Liver (tissue), 9 donors: ENCODE measurements around the gene HOXB8. TPM values are rescaled to one million over a fixed set of nuclear protein-coding genes. Genes with fewer than 3 reads are reported as not detected.

Source experiments
- DNase-seq: peaks from one replicate; pipeline ENCODE4 v3.0.0-alpha.2; 2017; ENCODE audit warnings: low spot score
- H3K27ac ChIP-seq, 2 donors: one replicate each; pipeline ENCODE4 v1.7.0; 2013; ENCODE audit warnings: inconsistent platforms in 2 of 2, low read length in 2 of 2, control low read depth in 1 of 2, low read depth in 1 of 2, mild to moderate bottlenecking in 1 of 2
- H3K27me3 ChIP-seq, 4 donors: one replicate each; pipeline versions ENCODE4 v1.6.1 to v1.7.0; 2013; ENCODE audit warnings: low read length in 3 of 4, inconsistent platforms in 1 of 4, mild to moderate bottlenecking in 1 of 4, moderate library complexity in 1 of 4; ENCODE audit not compliant: control insufficient read depth in 4 of 4, insufficient read depth in 4 of 4
- H3K36me3 ChIP-seq, 4 donors: one replicate each; pipeline versions ENCODE4 v1.6.1 to v1.7.0; 2013; ENCODE audit warnings: low read length in 3 of 4, mild to moderate bottlenecking in 3 of 4, low read depth in 1 of 4, moderate library complexity in 1 of 4; ENCODE audit not compliant: control insufficient read depth in 4 of 4, insufficient read depth in 3 of 4
- H3K4me1 ChIP-seq, 4 donors: one replicate each; pipeline versions ENCODE4 v1.6.1 to v1.7.0; 2013; ENCODE audit warnings: low read length in 3 of 4, mild to moderate bottlenecking in 3 of 4, moderate library complexity in 1 of 4; ENCODE audit not compliant: control insufficient read depth in 4 of 4, insufficient read depth in 4 of 4
- H3K4me3 ChIP-seq, 3 donors: one replicate each; pipeline versions ENCODE4 v1.6.1 to v1.7.0; 2013; ENCODE audit warnings: low read length in 3 of 3, control low read depth in 1 of 3, low read depth in 1 of 3, mild to moderate bottlenecking in 1 of 3
- H3K9ac ChIP-seq, 2 donors: one replicate each; pipeline ENCODE4 v1.7.0; 2013; ENCODE audit warnings: low read length in 2 of 2, mild to moderate bottlenecking in 2 of 2, moderate library complexity in 2 of 2, control low read depth in 1 of 2, low read depth in 1 of 2
- H3K9me3 ChIP-seq, 4 donors: one replicate each; pipeline versions ENCODE4 v1.6.1 to v1.7.0; 2013; ENCODE audit warnings: low read length in 3 of 4; ENCODE audit not compliant: control insufficient read depth in 4 of 4
- EGR1 ChIP-seq, 2 donors: IDR thresholded peaks; 2 replicates each; pipeline ENCODE4 v1.6.1; 2016 to 2018; ENCODE audit warnings: antibody characterized with exemption in 2 of 2, low read depth in 2 of 2
- FOXA1 ChIP-seq: IDR thresholded peaks from 2 replicates; pipeline ENCODE4 v1.6.1; 2016; ENCODE audit warnings: antibody characterized with exemption
- FOXA2 ChIP-seq: IDR thresholded peaks from 2 replicates; pipeline ENCODE4 v1.6.1; 2016; ENCODE audit warnings: antibody characterized with exemption
- GABPA ChIP-seq, 2 donors: IDR thresholded peaks in 1 of 2; conservative IDR thresholded peaks in 1 of 2; 2 replicates each; pipeline ENCODE4 v1.6.1; 2016; ENCODE audit warnings: antibody characterized with exemption in 2 of 2, mild to moderate bottlenecking in 1 of 2, moderate library complexity in 1 of 2
- HNF4A ChIP-seq, 2 donors: conservative IDR thresholded peaks; 2 replicates each; pipeline ENCODE4 v1.6.1; 2016; ENCODE audit warnings: antibody characterized with exemption in 2 of 2, mild to moderate bottlenecking in 2 of 2
- HNF4G ChIP-seq: IDR thresholded peaks from 2 replicates; pipeline ENCODE4 v1.6.1; 2016; ENCODE audit warnings: antibody characterized with exemption
- JUND ChIP-seq, 2 donors: IDR thresholded peaks; 2 replicates each; pipeline ENCODE4 v1.6.1; 2016; ENCODE audit warnings: antibody characterized with exemption in 2 of 2
- NR2F2 ChIP-seq: IDR thresholded peaks from 2 replicates; pipeline ENCODE4 v1.6.1; 2016; ENCODE audit warnings: antibody characterized with exemption
- RAD21 ChIP-seq, 2 donors: IDR thresholded peaks; 2 replicates each; pipeline ENCODE4 v1.6.1; 2016; ENCODE audit warnings: antibody characterized with exemption in 2 of 2, mild to moderate bottlenecking in 2 of 2
- RXRA ChIP-seq, 2 donors: IDR thresholded peaks; 2 replicates each; pipeline ENCODE4 v1.6.1; 2017 to 2018; ENCODE audit warnings: antibody characterized with exemption in 2 of 2, mild to moderate bottlenecking in 1 of 2
- SP1 ChIP-seq: IDR thresholded peaks from 2 replicates; pipeline ENCODE4 v1.6.1; 2018; ENCODE audit warnings: antibody characterized with exemption, mild to moderate bottlenecking
- TAF1 ChIP-seq: conservative IDR thresholded peaks from 2 replicates; pipeline ENCODE4 v1.6.1; 2016; ENCODE audit warnings: antibody characterized with exemption, mild to moderate bottlenecking
- YY1 ChIP-seq: IDR thresholded peaks from 2 replicates; pipeline ENCODE4 v1.6.1; 2016; ENCODE audit warnings: antibody characterized with exemption, mild to moderate bottlenecking
- WGBS: extraction: QIAGEN DNeasy Blood & Tissue Kit; methylation state at CpG from one replicate; pipeline ENCODE4 v1.1.7; 2013; 5-methylcytosine and 5-hydroxymethylcytosine counted together
- polyA plus RNA-seq, 2 donors: library from polyadenylated mRNA; stranded (reverse) in 1 of 2; unstranded in 1 of 2; fragments of 200-250 nt in 1 of 2; fragments of >200 nt in 1 of 2; fragmentation: Nextera tagmentation in 1 of 2; extraction: Ambion mirVana in 1 of 2; gene quantifications; one replicate each; pipeline versions ENCODE4 v1.2.1 to v1.2.3, GENCODE V29; 2013 to 2015
- total RNA-seq, 2 donors: library from RNA; depleted of rRNA; stranded (reverse); fragments of >200 nt; gene quantifications; one replicate each; pipeline ENCODE4 v1.2.3, GENCODE V29; 2014
- TF ChIP-seq, protein P1 (sequence below): IDR thresholded peaks from 2 replicates; pipeline ENCODE4 v1.6.1; 2016; ENCODE audit warnings: antibody characterized with exemption
- TF ChIP-seq, protein P2 (sequence below): IDR thresholded peaks from 2 replicates; pipeline ENCODE4 v1.6.1; 2016; ENCODE audit warnings: antibody characterized with exemption
- TF ChIP-seq, protein P3 (sequence below): IDR thresholded peaks from 2 replicates; pipeline ENCODE4 v1.6.1; 2016; ENCODE audit warnings: antibody characterized with exemption
- TF ChIP-seq, protein P4 (sequence below): IDR thresholded peaks from 2 replicates; pipeline ENCODE4 v1.6.1; 2016; ENCODE audit warnings: antibody characterized with exemption, mild to moderate bottlenecking
- TF ChIP-seq, protein P5 (sequence below): fragments of 150-350 bp; IDR thresholded peaks from 2 replicates; pipeline ENCODE4 v1.5.1; 2017; ENCODE audit warnings: improper control_type of control experiment, low read depth, low read length; ENCODE audit not compliant: missing input control
- donor health status: healthy.
- donor health status: healthy.
- donor health status: healthy.
- donor health status: healthy.
- donor health status: healthy.

Gene HOXB8
- total and polyA plus RNA-seq, 4 donors = not detected

DNA sequence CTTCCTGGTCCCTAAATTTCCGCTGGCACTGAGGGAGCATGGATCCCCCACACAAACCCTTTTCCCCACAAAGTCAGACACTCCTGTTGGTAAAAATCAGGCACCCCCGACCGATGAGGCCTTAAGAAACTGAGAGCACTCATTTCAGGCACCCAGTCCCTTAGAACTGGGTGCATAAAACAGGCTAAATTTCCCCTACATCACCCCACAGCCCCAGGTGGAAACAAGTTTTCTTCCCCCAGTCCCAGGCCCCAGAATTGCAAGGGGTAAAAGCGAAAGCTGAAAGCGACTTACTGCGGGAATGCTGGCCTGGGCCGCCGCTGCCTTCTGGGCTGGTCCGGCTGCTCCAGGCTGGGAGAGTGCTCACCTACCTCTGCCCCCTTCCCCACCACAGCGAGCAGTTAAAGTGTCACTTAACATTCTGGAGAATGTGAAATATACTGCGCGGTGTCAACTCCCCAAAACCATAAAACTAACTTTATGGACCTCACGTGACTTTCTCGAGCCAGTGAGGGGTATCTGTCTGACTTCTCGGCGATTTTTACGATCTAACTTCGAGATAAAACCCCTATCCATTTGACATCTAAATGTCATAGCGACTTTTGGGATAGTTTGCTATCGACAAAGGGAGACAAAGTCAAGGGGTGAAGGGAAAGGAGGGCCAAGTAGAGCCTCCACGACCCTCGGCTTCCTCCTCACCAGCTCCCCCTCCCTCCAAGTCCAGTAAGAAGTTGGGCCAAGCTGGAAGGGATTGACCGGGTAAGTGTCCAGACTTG lies 25.1 kb downstream of the HOXB8 start, which contains the start of gene HOXB3 (continued):
- TF ChIP-seq, protein P1, sequence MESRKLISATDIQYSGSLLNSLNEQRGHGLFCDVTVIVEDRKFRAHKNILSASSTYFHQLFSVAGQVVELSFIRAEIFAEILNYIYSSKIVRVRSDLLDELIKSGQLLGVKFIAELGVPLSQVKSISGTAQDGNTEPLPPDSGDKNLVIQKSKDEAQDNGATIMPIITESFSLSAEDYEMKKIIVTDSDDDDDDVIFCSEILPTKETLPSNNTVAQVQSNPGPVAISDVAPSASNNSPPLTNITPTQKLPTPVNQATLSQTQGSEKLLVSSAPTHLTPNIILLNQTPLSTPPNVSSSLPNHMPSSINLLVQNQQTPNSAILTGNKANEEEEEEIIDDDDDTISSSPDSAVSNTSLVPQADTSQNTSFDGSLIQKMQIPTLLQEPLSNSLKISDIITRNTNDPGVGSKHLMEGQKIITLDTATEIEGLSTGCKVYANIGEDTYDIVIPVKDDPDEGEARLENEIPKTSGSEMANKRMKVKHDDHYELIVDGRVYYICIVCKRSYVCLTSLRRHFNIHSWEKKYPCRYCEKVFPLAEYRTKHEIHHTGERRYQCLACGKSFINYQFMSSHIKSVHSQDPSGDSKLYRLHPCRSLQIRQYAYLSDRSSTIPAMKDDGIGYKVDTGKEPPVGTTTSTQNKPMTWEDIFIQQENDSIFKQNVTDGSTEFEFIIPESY = no peak
- no peak for TF ChIP-seq TAF1
- TF ChIP-seq JUND (IDR thresholded peaks at IDR 0.05) = no peak
- no peak for TF ChIP-seq YY1
- TF ChIP-seq NR2F2 = no peak
- TF ChIP-seq EGR1 (IDR thresholded peaks at IDR 0.05; ENCODE audit: low read depth in 2 of 2) = no peak
- no peak for TF ChIP-seq RXRA (IDR thresholded peaks at IDR 0.05)
- no peak for TF ChIP-seq SP1
- no peak for TF ChIP-seq HNF4G

DNA sequence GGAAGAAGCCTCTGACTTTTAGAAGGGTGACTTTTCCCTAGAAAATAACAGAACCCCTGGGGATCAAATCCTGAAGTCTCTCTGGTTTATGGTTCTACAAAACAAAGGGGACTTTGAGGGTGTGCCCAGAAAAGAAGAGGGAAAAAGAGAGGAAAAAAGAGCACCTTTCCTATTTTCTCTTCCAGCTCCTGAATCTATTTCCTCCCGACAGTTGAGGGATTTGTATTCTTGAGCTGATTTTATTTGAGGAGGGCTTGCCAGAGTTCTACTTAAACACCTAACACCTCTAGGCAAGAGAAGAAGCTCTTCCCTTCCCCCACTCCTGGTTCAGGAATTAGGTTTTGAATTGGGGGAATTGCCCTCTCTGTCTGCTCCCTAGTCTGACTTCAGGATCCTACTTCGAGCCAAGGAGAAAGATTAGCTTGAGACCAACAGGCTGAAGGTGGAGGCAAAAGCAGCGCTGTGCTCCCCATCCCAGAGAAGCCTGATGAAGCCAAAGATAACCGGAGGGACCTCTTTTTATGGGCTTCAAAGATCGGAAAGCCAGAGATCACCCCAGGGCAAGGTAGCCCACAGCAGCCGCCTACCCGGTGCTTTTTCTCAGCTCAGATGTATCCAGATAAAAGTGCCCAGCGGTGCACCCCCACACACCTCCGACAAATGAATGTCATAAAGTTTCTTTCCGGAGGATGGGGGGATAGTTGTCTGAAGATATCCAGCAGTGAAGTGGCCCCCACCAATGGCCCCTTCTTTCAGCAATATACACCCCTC lies 25.8 kb downstream of the HOXB8 start:
- Histone ChIP-seq H3K4me1 (peaks cover 2 to 27% (median 13%) of the 10 kb centered on the region in 4 donors), H3K27ac (no peak overlapping the region), H3K27me3 (peaks cover 1 to 15% (median 5%) of the 10 kb centered on the region in 4 donors), H3K4me3 (no peak overlapping the region), H3K9ac (no peak overlapping the region), H3K36me3 (no peaks in the 10 kb centered on the region), H3K9me3 (no peaks in the 10 kb centered on the region)
- no peak for DNase-seq
- TF ChIP-seq, protein P2, sequence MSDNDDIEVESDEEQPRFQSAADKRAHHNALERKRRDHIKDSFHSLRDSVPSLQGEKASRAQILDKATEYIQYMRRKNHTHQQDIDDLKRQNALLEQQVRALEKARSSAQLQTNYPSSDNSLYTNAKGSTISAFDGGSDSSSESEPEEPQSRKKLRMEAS = no peak
- no peak for TF ChIP-seq GABPA (IDR thresholded peaks at IDR 0.05 in 1 of 2, conservative IDR thresholded peaks at IDR 0.05 in 1 of 2)
- TF ChIP-seq, protein P3, sequence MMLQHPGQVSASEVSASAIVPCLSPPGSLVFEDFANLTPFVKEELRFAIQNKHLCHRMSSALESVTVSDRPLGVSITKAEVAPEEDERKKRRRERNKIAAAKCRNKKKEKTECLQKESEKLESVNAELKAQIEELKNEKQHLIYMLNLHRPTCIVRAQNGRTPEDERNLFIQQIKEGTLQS = no peak
- TF ChIP-seq HNF4G = no peak
- no peak for TF ChIP-seq SP1
- TF ChIP-seq FOXA2 = no peak
- TF ChIP-seq HNF4A (conservative IDR thresholded peaks at IDR 0.05) = no peak
- no peak for TF ChIP-seq TAF1
- TF ChIP-seq RAD21 (IDR thresholded peaks at IDR 0.05) = no peak
- no peak for TF ChIP-seq RXRA (IDR thresholded peaks at IDR 0.05)
- TF ChIP-seq NR2F2 = no peak
- TF ChIP-seq YY1 = no peak
- TF ChIP-seq JUND (IDR thresholded peaks at IDR 0.05) = no peak
- TF ChIP-seq FOXA1 = no peak
- TF ChIP-seq, protein P4, sequence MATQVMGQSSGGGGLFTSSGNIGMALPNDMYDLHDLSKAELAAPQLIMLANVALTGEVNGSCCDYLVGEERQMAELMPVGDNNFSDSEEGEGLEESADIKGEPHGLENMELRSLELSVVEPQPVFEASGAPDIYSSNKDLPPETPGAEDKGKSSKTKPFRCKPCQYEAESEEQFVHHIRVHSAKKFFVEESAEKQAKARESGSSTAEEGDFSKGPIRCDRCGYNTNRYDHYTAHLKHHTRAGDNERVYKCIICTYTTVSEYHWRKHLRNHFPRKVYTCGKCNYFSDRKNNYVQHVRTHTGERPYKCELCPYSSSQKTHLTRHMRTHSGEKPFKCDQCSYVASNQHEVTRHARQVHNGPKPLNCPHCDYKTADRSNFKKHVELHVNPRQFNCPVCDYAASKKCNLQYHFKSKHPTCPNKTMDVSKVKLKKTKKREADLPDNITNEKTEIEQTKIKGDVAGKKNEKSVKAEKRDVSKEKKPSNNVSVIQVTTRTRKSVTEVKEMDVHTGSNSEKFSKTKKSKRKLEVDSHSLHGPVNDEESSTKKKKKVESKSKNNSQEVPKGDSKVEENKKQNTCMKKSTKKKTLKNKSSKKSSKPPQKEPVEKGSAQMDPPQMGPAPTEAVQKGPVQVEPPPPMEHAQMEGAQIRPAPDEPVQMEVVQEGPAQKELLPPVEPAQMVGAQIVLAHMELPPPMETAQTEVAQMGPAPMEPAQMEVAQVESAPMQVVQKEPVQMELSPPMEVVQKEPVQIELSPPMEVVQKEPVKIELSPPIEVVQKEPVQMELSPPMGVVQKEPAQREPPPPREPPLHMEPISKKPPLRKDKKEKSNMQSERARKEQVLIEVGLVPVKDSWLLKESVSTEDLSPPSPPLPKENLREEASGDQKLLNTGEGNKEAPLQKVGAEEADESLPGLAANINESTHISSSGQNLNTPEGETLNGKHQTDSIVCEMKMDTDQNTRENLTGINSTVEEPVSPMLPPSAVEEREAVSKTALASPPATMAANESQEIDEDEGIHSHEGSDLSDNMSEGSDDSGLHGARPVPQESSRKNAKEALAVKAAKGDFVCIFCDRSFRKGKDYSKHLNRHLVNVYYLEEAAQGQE = no peak
- TF ChIP-seq, protein P5, sequence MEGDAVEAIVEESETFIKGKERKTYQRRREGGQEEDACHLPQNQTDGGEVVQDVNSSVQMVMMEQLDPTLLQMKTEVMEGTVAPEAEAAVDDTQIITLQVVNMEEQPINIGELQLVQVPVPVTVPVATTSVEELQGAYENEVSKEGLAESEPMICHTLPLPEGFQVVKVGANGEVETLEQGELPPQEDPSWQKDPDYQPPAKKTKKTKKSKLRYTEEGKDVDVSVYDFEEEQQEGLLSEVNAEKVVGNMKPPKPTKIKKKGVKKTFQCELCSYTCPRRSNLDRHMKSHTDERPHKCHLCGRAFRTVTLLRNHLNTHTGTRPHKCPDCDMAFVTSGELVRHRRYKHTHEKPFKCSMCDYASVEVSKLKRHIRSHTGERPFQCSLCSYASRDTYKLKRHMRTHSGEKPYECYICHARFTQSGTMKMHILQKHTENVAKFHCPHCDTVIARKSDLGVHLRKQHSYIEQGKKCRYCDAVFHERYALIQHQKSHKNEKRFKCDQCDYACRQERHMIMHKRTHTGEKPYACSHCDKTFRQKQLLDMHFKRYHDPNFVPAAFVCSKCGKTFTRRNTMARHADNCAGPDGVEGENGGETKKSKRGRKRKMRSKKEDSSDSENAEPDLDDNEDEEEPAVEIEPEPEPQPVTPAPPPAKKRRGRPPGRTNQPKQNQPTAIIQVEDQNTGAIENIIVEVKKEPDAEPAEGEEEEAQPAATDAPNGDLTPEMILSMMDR = no peak
- TF ChIP-seq, protein P1 = no peak
- TF ChIP-seq EGR1 (IDR thresholded peaks at IDR 0.05; ENCODE audit: low read depth in 2 of 2) = no peak
- 30% methylated on average over 10 of the region's 10 CpGs for WGBS
